H1 (cell line): ENCODE measurements around the gene GBX1. TPM values are rescaled to one million over a fixed set of nuclear protein-coding genes. Genes with fewer than 3 reads are reported as not detected.
A peak's percentile ranks its signal among the peaks of the same experiment; 100 is the strongest.

ENCODE experiments used
- CTCF ChIA-PET: fragments of 300-600 bp; sonication (Branson Sonifier 250); formaldehyde crosslinking; loops from one replicate; lab custom pipeline; 2021; ENCODE audit not compliant: partially characterized antibody; lab: Charles Lee
- POLR2A ChIA-PET: fragments of 300-600 bp; sonication (Branson Sonifier 250); formaldehyde crosslinking; loops from one replicate; lab custom pipeline; 2021; ENCODE audit warnings: inconsistent platforms; ENCODE audit not compliant: partially characterized antibody; lab: Charles Lee
- DNase-seq, 2 experiments: peaks; one replicate each; pipeline versions ENCODE4 v3.0.0 to v3.0.0-alpha.2; 2010 to 2022; ENCODE audit warnings: low spot score in 2 of 2, low read depth in 1 of 2, mixed read lengths in 1 of 2
- FAIRE-seq: peaks from 2 replicates; lab custom pipeline; 2011; peaks lifted over from hg19 to GRCh38; lab: Jason Lieb, UNC
- H2AFZ ChIP-seq: 2 replicates; pipeline ENCODE4 v1.8.1; 2012; ENCODE audit warnings: low read length, inconsistent platforms
- H2AK5ac ChIP-seq: 2 replicates; pipeline ENCODE4 v1.6.1; 2013; ENCODE audit warnings: low read depth, low read length
- H2BK120ac ChIP-seq: replicated peaks from 2 replicates; pipeline ENCODE3; 2013; ENCODE audit warnings: low read depth, low read length, inconsistent platforms
- H2BK12ac ChIP-seq: 2 replicates; pipeline ENCODE4 v1.6.1; 2013; ENCODE audit warnings: low read depth, low read length
- H2BK15ac ChIP-seq: 2 replicates; pipeline ENCODE4 v1.6.1; 2013; ENCODE audit warnings: low read length
- H2BK20ac ChIP-seq: 2 replicates; pipeline ENCODE4 v1.6.1; 2013; ENCODE audit warnings: low read length
- H2BK5ac ChIP-seq: 2 replicates; pipeline ENCODE4 v1.6.1; 2013; ENCODE audit warnings: low read depth, low read length
- H3K14ac ChIP-seq: 2 replicates; pipeline ENCODE4 v1.6.1; 2013; ENCODE audit warnings: inconsistent platforms; ENCODE audit not compliant: insufficient read length
- H3K18ac ChIP-seq: 2 replicates; pipeline ENCODE4 v1.6.1; 2013; ENCODE audit warnings: low read length; ENCODE audit errors: extremely low read depth
- H3K23ac ChIP-seq: 2 replicates; pipeline ENCODE4 v1.6.1; 2013; ENCODE audit warnings: inconsistent platforms; ENCODE audit not compliant: insufficient read length
- H3K23me2 ChIP-seq: 2 replicates; pipeline ENCODE4 v1.6.1; 2013; ENCODE audit warnings: low read depth, low read length
- H3K27ac ChIP-seq: 2 replicates; pipeline ENCODE4 v1.6.1; 2011; ENCODE audit warnings: low read depth, low read length, inconsistent platforms
- H3K27me3 ChIP-seq, 4 experiments: replicated peaks in 1 of 4; 1 replicate in 1 of 4; 2 replicates in 3 of 4; pipeline versions ENCODE4 v1.6.1 to v1.8.1; 2011 to 2013; ENCODE audit warnings: low read length in 3 of 4, mild to moderate bottlenecking in 3 of 4, inconsistent platforms in 2 of 4, mixed read lengths in 2 of 4, moderate library complexity in 1 of 4; ENCODE audit not compliant: control insufficient read depth in 3 of 4, insufficient read depth in 3 of 4; ENCODE audit errors: extremely low read depth in 1 of 4
- H3K36me3 ChIP-seq, 4 experiments: 2 replicates each; pipeline versions ENCODE4 v1.6.1 to v1.8.1; 2011 to 2013; ENCODE audit warnings: mild to moderate bottlenecking in 4 of 4, low read length in 3 of 4, moderate library complexity in 2 of 4, control low read depth in 1 of 4, inconsistent platforms in 1 of 4; ENCODE audit not compliant: insufficient read depth in 4 of 4, control insufficient read depth in 2 of 4
- H3K4ac ChIP-seq: replicated peaks from 2 replicates; pipeline ENCODE3; 2013; ENCODE audit warnings: low read length, low read depth, mixed read lengths, inconsistent platforms; ENCODE audit not compliant: insufficient read length
- H3K4me1 ChIP-seq, 4 experiments: replicated peaks in 1 of 4; 1 replicate in 1 of 4; 2 replicates in 3 of 4; pipeline versions ENCODE4 v1.6.1 to v1.8.1; 2011 to 2013; ENCODE audit warnings: low read length in 3 of 4, inconsistent platforms in 2 of 4, mixed read lengths in 1 of 4; ENCODE audit not compliant: insufficient read depth in 4 of 4, control insufficient read depth in 3 of 4
- H3K4me2 ChIP-seq, 2 experiments: 2 replicates each; pipeline versions ENCODE4 v1.6.1 to v1.8.1; 2011 to 2013; ENCODE audit warnings: low read depth in 2 of 2, low read length in 2 of 2, control low read depth in 1 of 2, inconsistent platforms in 1 of 2, mild to moderate bottlenecking in 1 of 2; ENCODE audit not compliant: insufficient read depth in 1 of 2
- H3K4me3 ChIP-seq, 4 experiments: fragments of 200-600, 300-600 bp in 1 of 4; sonication (generic), shearing (Covaris generic), sonication (Bioruptor Twin) in 1 of 4; 2 replicates each; pipeline versions ENCODE4 v1.5.1 to v1.8.1; 2011 to 2016; ENCODE audit warnings: low read length in 4 of 4, low read depth in 3 of 4, control low read depth in 2 of 4, inconsistent platforms in 2 of 4, mild to moderate bottlenecking in 2 of 4, mixed read lengths in 1 of 4, moderate library complexity in 1 of 4; ENCODE audit not compliant: insufficient read depth in 2 of 4; ENCODE audit errors: extremely low read depth in 1 of 4
- H3K56ac ChIP-seq: replicated peaks from 2 replicates; pipeline ENCODE3; 2013; ENCODE audit warnings: low read depth, mild to moderate bottlenecking, mixed read lengths, low read length, inconsistent platforms; ENCODE audit not compliant: insufficient read length
- H3K79me1 ChIP-seq: 2 replicates; pipeline ENCODE4 v1.6.1; 2013; ENCODE audit warnings: low read depth, low read length, control low read depth
- H3K79me2 ChIP-seq, 2 experiments: 2 replicates each; pipeline versions ENCODE4 v1.6.1 to v1.8.1; 2012 to 2013; ENCODE audit warnings: low read length in 2 of 2, mild to moderate bottlenecking in 2 of 2, inconsistent platforms in 1 of 2; ENCODE audit not compliant: insufficient read depth in 2 of 2, control insufficient read depth in 1 of 2
- H3K9ac ChIP-seq, 4 experiments: replicated peaks in 1 of 4; 1 replicate in 1 of 4; 2 replicates in 3 of 4; pipeline versions ENCODE4 v1.6.1 to v1.8.1; 2011 to 2013; ENCODE audit warnings: low read depth in 3 of 4, low read length in 3 of 4, control low read depth in 2 of 4, mild to moderate bottlenecking in 2 of 4, moderate library complexity in 2 of 4, inconsistent platforms in 1 of 4; ENCODE audit errors: extremely low read depth in 1 of 4
- H3K9me3 ChIP-seq, 2 experiments: 2 replicates each; pipeline versions ENCODE4 v1.6.1 to v1.8.1; 2012 to 2013; ENCODE audit warnings: mild to moderate bottlenecking in 2 of 2, moderate library complexity in 2 of 2, control low read depth in 1 of 2, inconsistent platforms in 1 of 2, low read depth in 1 of 2, low read length in 1 of 2, mixed read lengths in 1 of 2; ENCODE audit not compliant: insufficient read depth in 2 of 2
- H4K20me1 ChIP-seq, 2 experiments: replicated peaks in 1 of 2; 2 replicates each; pipeline versions ENCODE3 to v1.8.1; 2011 to 2013; ENCODE audit warnings: inconsistent platforms in 2 of 2, low read length in 2 of 2, mild to moderate bottlenecking in 1 of 2; ENCODE audit not compliant: insufficient read depth in 2 of 2, control insufficient read depth in 1 of 2
- H4K5ac ChIP-seq: 2 replicates; pipeline ENCODE4 v1.6.1; 2013; ENCODE audit warnings: low read length, low read depth, mixed read lengths, inconsistent platforms; ENCODE audit not compliant: insufficient read length
- H4K8ac ChIP-seq: 2 replicates; pipeline ENCODE4 v1.8.0; 2013; ENCODE audit warnings: mild to moderate bottlenecking, moderate library complexity, low read length, inconsistent platforms; ENCODE audit not compliant: insufficient read depth; ENCODE audit errors: extremely low read depth
- H4K91ac ChIP-seq: replicated peaks from 2 replicates; pipeline ENCODE3; 2013; ENCODE audit warnings: low read length, mixed read lengths, inconsistent platforms; ENCODE audit not compliant: insufficient read length
- BCL11A ChIP-seq, 2 experiments: IDR thresholded peaks; one replicate each; pipeline ENCODE4 v1.6.1; 2011; ENCODE audit warnings: low read depth in 2 of 2, low read length in 2 of 2, mild to moderate bottlenecking in 2 of 2
- CHD2 ChIP-seq: IDR thresholded peaks from 2 replicates; pipeline ENCODE4 v1.6.1; 2012; ENCODE audit warnings: low read length, improper control_type of control experiment
- CTBP2 ChIP-seq: IDR thresholded peaks from 2 replicates; pipeline ENCODE4 v1.7.0; 2011; ENCODE audit warnings: borderline replicate concordance, mild to moderate bottlenecking, moderate library complexity, mixed read lengths, low read length; ENCODE audit not compliant: insufficient read depth, insufficient read length
- EZH2 ChIP-seq: fragments of 200-600 bp; sonication (generic); IDR thresholded peaks from 2 replicates; pipeline ENCODE4 v1.7.1; 2012; ENCODE audit warnings: low read depth, mild to moderate bottlenecking, moderate library complexity, low read length, inconsistent platforms; ENCODE audit not compliant: severe bottlenecking
- JUN ChIP-seq: IDR thresholded peaks from 2 replicates; pipeline ENCODE4 v1.6.1; 2011; ENCODE audit warnings: low read depth, mild to moderate bottlenecking, improper control_type of control experiment, low read length
- KDM1A ChIP-seq: fragments of 200-600, 300-600 bp; sonication (generic); IDR thresholded peaks from 2 replicates; pipeline ENCODE4 v1.7.1; 2016; ENCODE audit warnings: mild to moderate bottlenecking, low read length, borderline replicate concordance
- MAFK ChIP-seq: IDR thresholded peaks from 2 replicates; pipeline ENCODE4 v1.6.1; 2012; ENCODE audit warnings: low read depth, mild to moderate bottlenecking, improper control_type of control experiment, low read length
- POLR2AphosphoS5 ChIP-seq: IDR thresholded peaks from 2 replicates; pipeline ENCODE4 v1.6.1; 2011; ENCODE audit warnings: low read depth, low read length
- RFX5 ChIP-seq: IDR thresholded peaks from 2 replicates; pipeline ENCODE4 v1.6.1; 2011; ENCODE audit warnings: low read depth, low read length, improper control_type of control experiment, borderline replicate concordance
- SIN3A ChIP-seq, 2 experiments: IDR thresholded peaks in 1 of 2; conservative IDR thresholded peaks in 1 of 2; 2 replicates each; pipeline ENCODE4 v1.6.1; 2011 to 2012; ENCODE audit warnings: low read length in 2 of 2, improper control_type of control experiment in 1 of 2, low read depth in 1 of 2, mild to moderate bottlenecking in 1 of 2
- SIX5 ChIP-seq: IDR thresholded peaks from 2 replicates; pipeline ENCODE4 v1.6.1; 2011; ENCODE audit warnings: mild to moderate bottlenecking, low read depth, low read length
- SUZ12 ChIP-seq: fragments of 200-600 bp; sonication (generic); IDR thresholded peaks from 2 replicates; pipeline ENCODE4 v1.6.1; 2012; ENCODE audit warnings: mild to moderate bottlenecking, inconsistent platforms, low read length, moderate library complexity, mixed read lengths
- USF2 ChIP-seq: IDR thresholded peaks from 2 replicates; pipeline ENCODE4 v1.6.1; 2011; ENCODE audit warnings: low read length, improper control_type of control experiment
- WGBS, 2 experiments: shearing (Covaris generic) in 1 of 2; methylation state at CpG; one replicate each; pipeline versions ENCODE4 v1.1.6 to v1.1.7; 2013 to 2015; ENCODE audit warnings: low lambda C conversion rate in 2 of 2, mixed read lengths in 2 of 2, inconsistent platforms in 1 of 2, low coverage in 1 of 2, missing lambda C conversion rate in 1 of 2; ENCODE audit not compliant: insufficient replicate concordance in 2 of 2, insufficient coverage in 1 of 2, insufficient read length in 1 of 2; ENCODE audit errors: extremely low coverage in 1 of 2, missing lambda C conversion rate in 1 of 2; 5-methylcytosine and 5-hydroxymethylcytosine counted together
- polyA plus RNA-seq, 7 experiments: library from polyadenylated mRNA; depleted of rRNA in 3 of 7; stranded (reverse) in 5 of 7; unstranded in 2 of 7; fragments of >200 nt in 5 of 7; fragments of 200-250 nt in 2 of 7; gene quantifications; 1 replicate in 5 of 7; 2 replicates in 1 of 7; 4 replicates in 1 of 7; pipeline versions ENCODE4 v1.2.1 to v1.2.3, GENCODE V29; 2011 to 2013; ENCODE audit warnings: missing spikeins in 2 of 7, mixed read lengths in 2 of 7
- total RNA-seq: library from RNA; stranded (reverse); fragmentation: NEBNext Ultra II Directional; extraction: Animal tissue kit (Norgen Biotek cat#: 25700); gene quantifications from 2 replicates; pipeline ENCODE4 v1.2.1, GENCODE V29; 2021

GBX1 gene
- total and polyA plus RNA-seq, 2 of the 8 experiments (the other 6 are each of a cell fraction or from before 2014, with no cell fraction given) = not detected

GRCh38 chr7:151206914-151207313, 39.4 kb upstream of the GBX1 start:
- Histone ChIP-seq H4K91ac (no peak overlapping the region), H3K56ac (no peak overlapping the region), H3K4me1 (peaks cover 0 to 6% (median 3%) of the 10 kb centered on the region in 4 experiments; a peak in 4 of 7 replicates), H3K4me3 (no peak overlapping the region), H4K5ac (no peak overlapping the region), H3K23ac (no peak overlapping the region), H3K9me3 (no peaks in the 10 kb centered on the region), H3K36me3 (peaks cover 0 to under 1% (median 0%) of the 10 kb centered on the region in 4 experiments; a peak in 1 of 8 replicates), H2AFZ (no peak overlapping the region), H2BK120ac (no peak overlapping the region), H3K9ac (no peak overlapping the region), H2BK15ac (0 out of 2 replicates have a peak overlapping the region, but pooled peaks have one; percentile 37), H4K8ac (no peak overlapping the region), H3K4me2 (no peak overlapping the region), H2BK12ac (no peak overlapping the region), H2BK5ac (no peak overlapping the region), H3K79me2 (no peaks in the 10 kb centered on the region), H3K14ac (no peak overlapping the region), H3K27me3 (peaks cover 0 to 3% (median 0%) of the 10 kb centered on the region in 4 experiments; a peak in 2 of 7 replicates), H2AK5ac (no peak overlapping the region), H3K18ac (no peak overlapping the region), H3K23me2 (no peaks in the 10 kb centered on the region), H4K20me1 (peaks cover 5% of the 10 kb centered on the region in 2 experiments), H3K27ac (no peak overlapping the region), H3K79me1 (no peaks in the 10 kb centered on the region), H3K4ac (no peak overlapping the region), H2BK20ac (no peak overlapping the region)
- ChIA-PET CTCF (interaction anchor here (0.6 to 3.1 kb wide), 5 partner anchors 12 to 143 kb away, joined by 3 to 13 read pairs (median 3); no protein-coding TSS in a partner anchor), POLR2A (interaction anchor here (1.0 kb wide), 1 partner anchor 24 kb away, joined by 4 read pairs; no protein-coding TSS in a partner anchor)
- DNase-seq (no peak), FAIRE-seq (no peak)
- 90% methylated on average over 9 of the region's 9 CpGs; no CpG with 5 or more reads in 1 of the 2 experiments for WGBS, 2 experiments
- TF ChIP-seq RFX5 (no peak), CTBP2 (no peak), POLR2AphosphoS5 (no peak), SUZ12 (no peak), MAFK (no peak), JUN (no peak), CHD2 (no peak), BCL11A (IDR thresholded peaks at IDR 0.05; ENCODE audit: low read depth in 2 of 2, low read length in 2 of 2) (no peak), KDM1A (no peak), EZH2 (no peak), SIX5 (no peak), USF2 (no peak), SIN3A (conservative IDR thresholded peaks at IDR 0.05 in 1 of 2, IDR thresholded peaks at IDR 0.05 in 1 of 2; ENCODE audit: low read depth in 1 of 2, low read length in 2 of 2) (no peak)
